Fibroblast of the aortic adventitia (primary cell): Measurements from ENCODE around the gene FGD3. TPM values are rescaled to one million over a fixed set of nuclear protein-coding genes. Genes with fewer than 3 reads are reported as not detected.

Experiments
- DNase-seq: peaks from one replicate; pipeline ENCODE4 v3.0.0-alpha.2; 2010; ENCODE audit warnings: low read depth
- H3K4me3 ChIP-seq: 2 replicates; pipeline ENCODE4 v1.5.1; 2011; ENCODE audit warnings: low read depth, mild to moderate bottlenecking, control low read depth, low read length, moderate library complexity
- CTCF ChIP-seq: IDR thresholded peaks from 2 replicates; pipeline ENCODE4 v1.5.1; 2011; ENCODE audit warnings: mild to moderate bottlenecking, low read length, control low read depth, inconsistent platforms; ENCODE audit not compliant: insufficient read depth
- total RNA-seq: library from RNA; depleted of rRNA; stranded (reverse); fragments of >200 nt; gene quantifications from 2 replicates; pipeline ENCODE4 v1.2.3, GENCODE V29; 2012; ENCODE audit warnings: low replicate concordance

FGD3 gene
- total RNA-seq, 1 donor, result not detected

- no peak for DNase-seq
- H3K4me3 ChIP-seq, result no peak overlapping the region
- no peak for TF ChIP-seq CTCF
Observed at GRCh38 chr9:93028448-93029006, 81.2 kb downstream of the FGD3 start.

- TF ChIP-seq CTCF, result no peak
- DNase-seq, result no peak
- H3K4me3 ChIP-seq, result no peak overlapping the region
Observed at GRCh38 chr9:93030642-93031628, 83.6 kb downstream of the FGD3 start.

GRCh38 chr9:93031629-93032430, 84.5 kb downstream of the FGD3 start:
- peak; percentile 10 for DNase-seq
- TF ChIP-seq CTCF, result no peak
- no peak overlapping the region for H3K4me3 ChIP-seq

GRCh38 chr9:93032545-93032944, 85.2 kb downstream of the FGD3 start:
- no peak for TF ChIP-seq CTCF
- H3K4me3 ChIP-seq, result no peak overlapping the region
- no peak for DNase-seq

GRCh38 chr9:93033531-93033930, 86.2 kb downstream of the FGD3 start:
- DNase-seq, result no peak

More at GRCh38 chr9:93033531-93033930, 86.2 kb downstream of the FGD3 start:
- no peak overlapping the region for H3K4me3 ChIP-seq
- no peak for TF ChIP-seq CTCF
